Heart left ventricle (tissue), 16 donors: Measurements from ENCODE around the gene CACNA1S. TPM values are rescaled to one million over a fixed set of nuclear protein-coding genes. Genes with fewer than 3 reads are reported as not detected.

Experiments
- ATAC-seq, 4 donors: fragments of 200-7000 bp; cut with Tn5 transposase; one replicate each; pipeline ENCODE4 v1.9.1; 2020 to 2022; ENCODE audit warnings: moderate library complexity in 4 of 4, mild to moderate bottlenecking in 3 of 4, moderate number of reproducible peaks in 1 of 4
- DNase-seq, 5 donors: peaks; one replicate each; pipeline ENCODE4 v3.0.0-alpha.2; 2020
- H3K27ac ChIP-seq, 12 donors: fragments of 200-600 bp; sonication (generic) in 4 of 12; one replicate each; pipeline versions ENCODE4 v1.5.0 to v1.8.0; 2016 to 2022; ENCODE audit warnings: mild to moderate bottlenecking in 2 of 12
- H3K27me3 ChIP-seq, 9 donors: fragments of 200-600 bp; sonication (generic) in 2 of 9; one replicate each; pipeline versions ENCODE4 v1.5.1 to v1.8.0; 2016 to 2022; ENCODE audit warnings: mild to moderate bottlenecking in 3 of 9
- H3K36me3 ChIP-seq, 9 donors: fragments of 200-600 bp; sonication (generic) in 2 of 9; one replicate each; pipeline versions ENCODE4 v1.5.0 to v1.8.0; 2018 to 2022; ENCODE audit warnings: mild to moderate bottlenecking in 2 of 9
- H3K4me1 ChIP-seq, 12 donors: fragments of 200-600 bp; sonication (generic) in 4 of 12; one replicate each; pipeline versions ENCODE4 v1.5.0 to v1.8.0; 2016 to 2022; ENCODE audit warnings: mild to moderate bottlenecking in 3 of 12
- H3K4me3 ChIP-seq, 12 donors: fragments of 200-600 bp; sonication (generic) in 4 of 12; one replicate each; pipeline versions ENCODE4 v1.5.0 to v1.8.0; 2017 to 2022; ENCODE audit warnings: mild to moderate bottlenecking in 9 of 12, moderate library complexity in 4 of 12
- H3K9me3 ChIP-seq, 12 donors: fragments of 200-600 bp; sonication (generic) in 4 of 12; one replicate each; pipeline versions ENCODE4 v1.5.0 to v1.8.0; 2016 to 2022; ENCODE audit warnings: mild to moderate bottlenecking in 1 of 12
- POLR2A ChIP-seq, 2 donors: fragments of 450-650 bp; IDR thresholded peaks; one replicate each; pipeline ENCODE4 v1.6.1; 2017; ENCODE audit warnings: antibody characterized with exemption in 2 of 2, mild to moderate bottlenecking in 2 of 2, moderate library complexity in 2 of 2
- WGBS, 4 donors: extraction: QIAGEN DNeasy Blood & Tissue Kit in 2 of 4; methylation state at CpG; one replicate each; pipeline versions ENCODE4 v1.1.5 to v1.1.7; 2013 to 2018; 5-methylcytosine and 5-hydroxymethylcytosine counted together
- intact Hi-C, 10 donors: fragments of 100-400 bp; cut with DNase I; formaldehyde crosslinking; loops; one replicate each; pipeline versions ENCODE4 v1.11.1 to v1.14.2; 2022
- polyA plus RNA-seq, 2 donors: library from polyadenylated mRNA; stranded (reverse); fragments of 200-250 nt; gene quantifications; one replicate each; pipeline ENCODE4 v1.2.3, GENCODE V29; 2013
- total RNA-seq, 9 donors: library from RNA; depleted of rRNA in 2 of 9; stranded (reverse); fragments of >200 nt in 2 of 9; fragmentation: NEBNext Ultra II Directional in 3 of 9; extraction: Animal tissue kit (Norgen Biotek cat#: 25700) in 3 of 9; gene quantifications; one replicate each; pipeline versions ENCODE4 v1.1.0 to v1.2.4, GENCODE V29; 2016 to 2023
- TF ChIP-seq, protein P1 (sequence below), 12 donors: fragments of 200-600 bp; sonication (generic) in 4 of 12; IDR thresholded peaks; one replicate each; pipeline versions ENCODE4 v1.5.0 to v1.8.0; 2018 to 2022; ENCODE audit warnings: antibody characterized with exemption in 12 of 12, mild to moderate bottlenecking in 5 of 12
- donor health status: ischemic (EF 13 %, LVEDD 7.1; RV severe dilation, severe dysfunction).
- donor health status: healthy with polysubstance abuse.
- donor health status: DM: no; HTN: yes; CAD: no.
- donor health status: DM: no; HTN: no; CAD: no.
- donor health status: ischemic (EF 25% LVEDD 6.9; RV normal size, moderate dysfunction).
- donor health status: ischemic (EF 25% LVEDD 5.7; RV mildly dilated, moderate dysfunction).
- donor health status: healthy.
- donor health status: DM: yes; HTN: yes; CAD: no.
- donor health status: ischemic (EF 35%, LVEDD 5.7; RV mildly dilated, moderate dysfunction).
- donor health status: nonischemic (EF 11% LVEDD 7.7; RV severe dilation, severe dysfunction).
- donor health status: DM: yes; HTN: yes; CAD: no.
- donor health status: PGD.
- donor health status: ischemic (EF 29% LVEDD 5.4; RV normal size, mild dysfunction).
- donor health status: nonischemic (EF 23%, LVEDD 6.1; RV moderate dilation, normal function).

The CACNA1S gene
- total and polyA plus RNA-seq, 11 donors: not detected

DNA sequence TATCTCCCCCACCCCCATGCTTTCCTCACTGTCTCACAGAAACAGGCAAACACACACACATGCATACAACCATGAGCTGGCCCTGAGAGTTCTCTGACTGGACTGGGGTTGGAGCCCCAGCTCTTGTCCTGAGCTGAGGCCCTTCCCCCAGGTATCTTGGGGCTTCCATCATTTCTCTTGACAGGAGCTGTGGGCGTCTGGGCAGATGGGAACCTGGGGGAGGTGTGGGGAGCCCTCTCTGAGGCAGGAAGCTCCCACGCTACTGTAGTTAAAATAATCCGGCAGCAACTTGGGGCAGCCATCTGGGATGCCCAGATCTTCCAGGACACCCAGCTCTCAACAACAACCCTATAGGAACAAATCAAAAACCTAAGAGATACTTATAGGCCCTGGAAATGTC lies 86.0 kb downstream of the CACNA1S start:
- Histone ChIP-seq H3K27me3 (no peaks in the 10 kb centered on the region), H3K36me3 (no peaks in the 10 kb centered on the region), H3K4me1 (peaks cover 0 to 73% (median 28%) of the 10 kb centered on the region in 12 donors), H3K27ac (peak overlapping the region in 1 of 12 donors; percentile 27), H3K4me3 (no peak overlapping the region), H3K9me3 (no peaks in the 10 kb centered on the region)
- no peak for ATAC-seq
- 65 to 86% (median 72%) methylated on average over 3 of the region's 3 CpGs for WGBS, 4 donors
- DNase-seq: no peak
- TF ChIP-seq, protein P1, sequence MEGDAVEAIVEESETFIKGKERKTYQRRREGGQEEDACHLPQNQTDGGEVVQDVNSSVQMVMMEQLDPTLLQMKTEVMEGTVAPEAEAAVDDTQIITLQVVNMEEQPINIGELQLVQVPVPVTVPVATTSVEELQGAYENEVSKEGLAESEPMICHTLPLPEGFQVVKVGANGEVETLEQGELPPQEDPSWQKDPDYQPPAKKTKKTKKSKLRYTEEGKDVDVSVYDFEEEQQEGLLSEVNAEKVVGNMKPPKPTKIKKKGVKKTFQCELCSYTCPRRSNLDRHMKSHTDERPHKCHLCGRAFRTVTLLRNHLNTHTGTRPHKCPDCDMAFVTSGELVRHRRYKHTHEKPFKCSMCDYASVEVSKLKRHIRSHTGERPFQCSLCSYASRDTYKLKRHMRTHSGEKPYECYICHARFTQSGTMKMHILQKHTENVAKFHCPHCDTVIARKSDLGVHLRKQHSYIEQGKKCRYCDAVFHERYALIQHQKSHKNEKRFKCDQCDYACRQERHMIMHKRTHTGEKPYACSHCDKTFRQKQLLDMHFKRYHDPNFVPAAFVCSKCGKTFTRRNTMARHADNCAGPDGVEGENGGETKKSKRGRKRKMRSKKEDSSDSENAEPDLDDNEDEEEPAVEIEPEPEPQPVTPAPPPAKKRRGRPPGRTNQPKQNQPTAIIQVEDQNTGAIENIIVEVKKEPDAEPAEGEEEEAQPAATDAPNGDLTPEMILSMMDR (IDR thresholded peaks at IDR 0.05): no peak
- TF ChIP-seq POLR2A (IDR thresholded peaks at IDR 0.05): no peak
- intact Hi-C loops: loop anchor here in 1 of 10 donors (10.0 kb wide), 1 partner anchor 401 kb away; the partner anchor contains the start of gene KIF14

DNA sequence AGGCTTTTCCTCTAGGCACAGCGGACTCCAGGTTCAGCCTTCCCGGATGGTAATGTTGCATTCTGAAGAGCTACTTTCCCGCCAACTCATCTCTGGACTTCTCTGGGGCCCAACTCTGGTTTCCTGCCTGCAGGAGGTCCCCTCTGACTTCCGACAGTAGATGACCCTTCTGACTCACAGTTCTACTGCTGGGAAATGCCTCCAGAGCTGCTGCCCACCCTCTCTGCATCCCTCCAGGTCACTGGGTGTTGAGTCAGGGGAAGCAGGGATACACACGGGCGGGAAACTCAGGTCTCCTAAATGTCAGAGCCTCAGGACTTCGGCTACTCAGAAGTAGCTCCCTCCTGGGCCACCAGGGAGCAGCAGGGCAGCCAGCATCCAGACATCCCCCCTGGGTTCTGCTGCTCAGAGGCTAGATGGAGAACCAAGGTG lies 86.6 kb downstream of the CACNA1S start:
- Histone ChIP-seq H3K36me3 (no peaks in the 10 kb centered on the region), H3K27me3 (no peaks in the 10 kb centered on the region), H3K9me3 (no peaks in the 10 kb centered on the region), H3K4me1 (peaks cover 0 to 80% (median 28%) of the 10 kb centered on the region in 12 donors), H3K4me3 (no peak overlapping the region), H3K27ac (no peak overlapping the region)
- TF ChIP-seq POLR2A (IDR thresholded peaks at IDR 0.05): no peak
- TF ChIP-seq, protein P1 (IDR thresholded peaks at IDR 0.05): peak in 2 of 12 donors; percentile 25
- no peak for DNase-seq
- WGBS, 4 donors: 76 to 91% (median 80%) methylated on average over 7 of the region's 7 CpGs
- ATAC-seq: no peak
- intact Hi-C loops: loop anchor here in 1 of 10 donors (10.0 kb wide), 1 partner anchor 401 kb away; the partner anchor contains the start of gene KIF14

DNA sequence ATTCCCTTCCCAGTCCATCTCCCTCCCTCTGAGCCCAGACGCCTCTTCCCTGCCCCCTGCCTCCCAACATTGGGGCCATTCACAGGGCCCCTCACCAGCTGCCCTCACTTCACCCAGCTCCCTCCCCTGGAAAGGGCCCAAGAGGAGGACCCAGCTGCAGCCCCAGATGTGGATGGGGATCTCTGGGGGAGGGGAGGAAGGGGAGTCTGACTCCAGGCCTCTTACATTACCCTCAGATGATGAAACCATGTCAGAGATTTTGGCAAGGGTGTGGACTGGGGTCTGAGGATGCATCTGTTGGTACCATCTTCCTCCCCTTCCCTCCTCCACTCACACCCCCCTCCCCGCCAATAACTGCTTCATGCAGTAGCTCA lies 87.6 kb downstream of the CACNA1S start:
- DNase-seq (no peak), ATAC-seq (no peak)
- no peaks in the 10 kb centered on the region for H3K36me3 ChIP-seq
- H3K9me3 ChIP-seq: no peaks in the 10 kb centered on the region
- no peak overlapping the region for H3K27ac ChIP-seq
- H3K4me3 ChIP-seq: no peak overlapping the region
- H3K4me1 ChIP-seq: peaks cover 0 to 90% (median 28%) of the 10 kb centered on the region in 12 donors
- no peaks in the 10 kb centered on the region for H3K27me3 ChIP-seq
- WGBS, 4 donors: 87 to 100% (median 95%) methylated on average over 2 of the region's 2 CpGs
- TF ChIP-seq, protein P1 (IDR thresholded peaks at IDR 0.05): no peak
- no peak for TF ChIP-seq POLR2A (IDR thresholded peaks at IDR 0.05)
- intact Hi-C loops: loop anchor here in 1 of 10 donors (10.0 kb wide), 1 partner anchor 400 kb away; the partner anchor contains the start of gene KIF14

DNA sequence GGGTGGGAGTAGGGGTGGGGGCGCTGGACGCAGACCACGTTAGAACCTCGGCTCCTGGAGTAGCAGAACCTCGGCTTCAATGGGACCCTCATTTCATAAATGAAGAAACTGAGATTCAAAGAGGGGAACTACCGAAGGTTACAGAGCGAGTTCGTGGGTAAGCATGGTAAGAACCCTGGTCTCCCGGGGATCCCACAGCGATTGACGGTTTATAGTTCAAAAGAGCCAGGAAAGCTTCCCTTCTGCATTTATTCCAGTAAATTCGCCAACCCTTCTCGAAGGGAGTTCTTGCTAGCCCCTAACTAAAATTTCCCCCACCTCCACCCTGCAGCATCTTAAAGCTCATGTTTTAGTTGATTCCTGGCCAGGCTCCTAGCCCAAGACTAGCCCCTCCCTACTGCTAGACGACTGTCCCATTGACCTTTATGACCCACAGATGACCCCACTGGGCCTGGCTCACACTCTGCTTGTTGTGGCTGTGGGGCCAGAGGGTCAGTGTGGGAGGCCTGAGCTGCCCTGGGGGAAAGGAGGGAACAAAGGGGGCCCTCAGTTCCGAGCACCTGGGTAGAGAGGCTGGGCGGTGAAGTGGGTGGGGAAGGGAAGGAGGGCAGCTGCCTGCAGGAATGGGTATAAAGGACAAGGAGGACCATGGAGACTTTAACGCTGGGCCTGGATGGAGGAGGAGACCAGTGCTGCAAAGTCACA lies 88.2 kb downstream of the CACNA1S start:
- WGBS, 4 donors: 54 to 63% (median 61%) methylated on average over 17 of the region's 17 CpGs

More for the DNA sequence above, 88.2 kb downstream of the CACNA1S start:
- peak overlapping the region in 6 of 12 donors; percentile 28 to 75 (median 60) for H3K4me3 ChIP-seq
- intact Hi-C loops: loop anchor here in 1 of 10 donors (10.0 kb wide), 1 partner anchor 399 kb away; the partner anchor contains the start of gene KIF14
- no peaks in the 10 kb centered on the region for H3K9me3 ChIP-seq
- H3K36me3 ChIP-seq: no peaks in the 10 kb centered on the region
- H3K4me1 ChIP-seq: peaks cover 0 to 93% (median 28%) of the 10 kb centered on the region in 12 donors
- no peak for TF ChIP-seq POLR2A (IDR thresholded peaks at IDR 0.05)
- TF ChIP-seq, protein P1 (IDR thresholded peaks at IDR 0.05): no peak
- no peak for ATAC-seq
- no peak overlapping the region for H3K27ac ChIP-seq
- no peak for DNase-seq
- no peaks in the 10 kb centered on the region for H3K27me3 ChIP-seq
